ENCODE data around the gene AEN.
"Not testable (repeated sequence)": the region's sequence is repeated elsewhere in the genome, so short reads cannot be mapped to it uniquely, and the experiment has no call there.

Gene AEN

DNA sequence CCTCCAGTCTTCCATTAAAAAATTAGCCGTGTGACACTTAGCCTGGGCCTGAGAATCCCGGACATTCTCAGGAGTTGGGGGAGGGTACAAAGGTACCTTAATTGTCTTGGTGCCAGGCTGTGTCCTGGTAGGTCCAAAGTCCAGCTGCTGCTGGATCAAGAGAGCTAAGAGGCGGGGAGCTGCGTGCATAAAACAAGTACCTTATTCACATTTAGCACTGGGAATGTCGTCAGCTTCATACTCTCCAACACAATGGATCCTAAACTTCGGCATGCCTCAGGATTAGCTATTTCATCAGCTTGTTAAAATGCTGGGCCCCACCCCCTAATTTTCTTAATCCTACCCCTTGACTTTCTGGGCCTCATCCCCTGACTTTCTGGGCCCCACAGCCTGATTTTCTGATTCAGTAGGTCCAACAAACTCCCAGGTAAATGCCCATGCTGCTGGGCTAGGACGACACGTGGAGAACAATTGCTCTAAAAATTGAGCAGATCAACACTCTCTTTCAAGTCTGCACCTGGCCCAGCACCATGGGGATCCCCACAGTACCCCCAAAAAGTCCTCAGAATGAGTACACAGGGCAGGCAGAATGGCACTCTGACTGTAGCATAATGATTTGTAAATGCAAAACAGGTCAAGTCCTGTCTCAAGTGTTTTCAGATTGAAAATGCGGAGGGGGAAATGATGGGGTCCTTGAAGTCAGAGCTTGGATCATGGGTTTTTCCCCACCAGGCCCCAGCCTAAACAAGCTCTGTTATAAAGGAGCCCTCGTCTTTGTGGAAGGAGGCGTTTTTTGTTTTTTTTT lies 5.6 kb upstream of the AEN start:
- no peak for DNase-seq

DNA sequence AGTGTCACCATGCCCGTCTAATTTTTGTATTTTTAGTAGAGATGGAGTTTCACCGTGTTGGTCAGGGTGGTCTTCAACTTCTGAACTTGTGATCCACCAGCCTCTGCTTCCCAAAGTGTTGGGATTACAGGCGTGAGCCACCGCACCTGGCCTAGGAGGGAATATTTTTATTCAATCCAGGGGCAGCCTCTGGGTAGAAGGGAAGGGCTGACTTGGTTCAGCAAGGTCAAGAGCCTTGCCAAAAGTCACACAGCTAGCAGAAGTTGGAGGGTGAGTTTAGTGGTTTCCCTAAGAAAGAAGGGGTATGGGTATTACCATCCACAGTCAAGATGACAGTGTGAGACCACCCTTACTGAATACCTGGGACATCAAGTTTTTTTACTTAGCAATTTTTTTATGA lies 4.9 kb upstream of the AEN start:
- DNase-seq = no peak

DNA sequence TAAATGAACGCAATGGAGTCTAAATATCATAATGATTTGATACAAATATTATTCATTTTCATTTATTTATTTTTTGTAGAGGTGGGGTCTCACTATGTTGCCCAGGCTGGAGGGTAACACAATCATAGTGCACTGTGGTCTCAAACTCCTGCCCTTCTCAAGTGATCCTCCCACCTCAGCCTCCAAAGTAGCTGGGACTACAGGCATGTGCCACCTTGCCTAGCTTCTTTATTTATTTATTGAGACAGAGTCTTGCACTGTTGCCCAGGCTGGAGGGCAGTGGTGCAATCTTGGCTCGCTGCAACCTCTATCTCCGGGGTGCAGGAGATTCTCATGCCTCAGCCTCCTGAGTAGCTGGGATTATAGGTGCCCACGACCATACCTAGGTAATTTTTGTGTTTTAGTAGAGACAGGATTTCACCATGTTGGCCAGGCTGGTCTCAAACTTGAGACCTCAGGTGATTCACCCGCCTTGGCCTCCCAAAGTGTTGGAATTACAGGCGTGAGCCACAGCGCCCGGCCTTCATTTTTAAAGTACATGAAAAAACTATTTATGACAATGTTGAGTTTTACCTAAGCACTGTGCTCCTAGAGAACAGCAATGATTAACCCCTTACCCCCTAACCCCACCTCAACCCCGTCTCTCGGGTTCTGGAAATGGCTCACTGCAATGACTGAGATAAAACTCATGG lies 4.0 kb upstream of the AEN start:
- DNase-seq = no peak

DNA sequence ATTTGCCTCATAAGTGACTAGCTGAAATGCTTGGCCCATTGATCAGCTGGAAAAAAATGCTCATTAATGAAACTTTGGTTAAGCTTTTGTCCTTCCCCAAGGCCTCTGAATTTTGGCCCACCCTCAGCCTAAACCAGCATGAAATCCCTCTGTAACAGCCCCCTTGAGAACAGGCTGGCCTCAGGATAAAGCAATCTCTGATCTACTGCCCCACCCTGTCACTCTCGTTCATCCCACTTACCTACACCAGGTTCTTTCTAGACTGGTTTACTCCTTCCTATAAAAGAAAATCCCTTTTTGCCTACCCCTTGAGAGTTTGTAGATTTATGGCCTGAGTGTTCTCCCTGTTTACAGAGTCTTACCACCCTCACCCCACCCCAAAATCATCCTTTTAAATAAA lies 3.4 kb upstream of the AEN start:
- no peak for DNase-seq

DNA sequence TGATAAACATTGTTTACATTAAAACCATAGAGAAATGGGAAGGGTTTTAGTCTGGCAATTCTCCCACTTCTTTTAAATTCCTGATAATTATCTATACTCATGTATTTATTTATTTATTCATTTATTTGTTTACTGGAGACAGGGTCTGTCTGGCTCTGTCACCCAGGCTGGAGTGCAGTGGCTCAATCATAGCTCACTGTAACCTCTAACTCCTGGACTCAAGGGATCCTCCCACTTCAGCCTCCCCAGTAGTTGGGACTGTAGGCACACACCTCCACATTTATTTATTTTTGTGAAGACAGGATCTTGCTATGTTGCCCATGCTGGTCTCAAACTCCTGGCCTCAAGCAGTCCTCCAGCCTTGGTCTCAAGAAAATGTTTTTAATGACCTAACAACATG lies 2.5 kb upstream of the AEN start:
- DNase-seq = no peak

DNA sequence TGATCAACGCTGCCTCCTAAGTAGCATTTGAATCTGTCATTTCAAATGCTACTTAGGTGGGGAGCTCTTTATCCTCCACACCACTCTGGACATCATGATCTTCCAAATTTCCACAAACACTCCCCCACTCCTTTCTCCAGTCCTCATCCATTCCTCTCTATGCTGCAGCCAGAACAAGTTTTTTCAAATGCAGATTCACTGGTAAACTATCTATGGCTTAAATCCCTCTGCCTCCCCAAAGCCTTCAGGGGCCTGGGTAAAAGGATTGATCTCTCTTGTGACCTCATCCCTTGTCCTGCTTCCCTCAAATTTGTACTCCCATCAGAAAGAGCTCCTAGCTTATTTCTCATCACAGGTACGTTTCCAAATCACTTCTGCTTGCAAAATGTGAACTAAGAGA lies 1.3 kb upstream of the AEN start:
- DNase-seq = no peak

DNA sequence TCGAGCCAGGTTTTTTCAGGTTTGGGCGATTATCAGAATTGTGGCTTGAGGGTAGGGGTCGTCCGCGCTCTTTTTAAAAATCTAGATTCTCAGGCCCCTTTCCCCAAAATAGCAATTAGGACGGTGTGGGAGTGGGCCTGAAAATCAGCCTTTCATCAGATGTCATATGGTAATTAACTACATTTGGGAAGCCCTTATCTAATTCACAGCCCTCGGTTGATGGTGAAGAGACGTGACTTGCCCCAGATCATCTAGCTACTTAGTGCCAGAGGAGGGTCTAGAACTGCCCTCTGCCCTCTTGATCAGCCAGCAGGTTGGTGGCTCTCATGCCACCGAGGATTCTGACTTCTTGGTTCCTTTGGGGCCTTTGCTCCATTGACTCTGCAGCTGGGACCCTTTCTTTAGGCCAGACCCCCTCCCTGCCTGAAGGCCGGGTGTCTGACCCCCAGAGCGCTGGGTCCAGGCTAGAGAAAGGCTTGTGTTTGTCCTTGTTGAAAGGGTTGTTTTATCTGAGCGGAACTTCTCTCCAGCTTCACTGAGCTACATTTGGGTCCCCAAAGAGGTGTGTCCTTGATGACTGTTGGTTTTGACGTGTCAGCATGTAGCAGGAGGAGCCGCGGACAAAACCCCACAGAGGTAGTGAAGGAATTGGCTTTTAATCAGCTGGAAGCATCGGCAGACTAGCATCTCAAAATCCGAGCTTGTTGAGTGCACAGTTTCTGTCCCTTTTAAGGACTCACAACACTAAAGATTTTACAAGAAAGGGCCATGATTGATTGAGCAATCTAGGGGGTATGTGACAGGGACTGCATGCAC lies 857 bp downstream of the AEN start:
- peak; percentile 20 to 32 for DNase-seq

DNA sequence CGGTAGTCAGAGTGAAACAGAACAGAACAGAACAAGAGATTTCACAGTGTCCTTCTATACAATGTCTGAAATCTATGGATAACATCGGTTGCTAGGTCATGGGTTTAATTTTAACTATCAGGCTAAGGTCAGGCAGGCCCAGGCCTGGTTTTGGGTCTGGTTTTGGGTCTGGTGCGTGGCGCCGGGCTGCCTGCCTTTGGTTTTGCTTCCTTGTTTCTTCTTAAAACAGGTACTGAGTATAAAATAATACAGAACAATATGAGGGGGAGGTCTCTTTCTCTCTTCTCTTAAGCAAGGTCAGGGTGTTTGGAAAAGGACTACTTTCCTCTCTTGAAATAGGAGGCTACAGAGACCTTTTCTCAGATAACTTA lies 1.4 kb downstream of the AEN start:
- no peak for DNase-seq

DNA sequence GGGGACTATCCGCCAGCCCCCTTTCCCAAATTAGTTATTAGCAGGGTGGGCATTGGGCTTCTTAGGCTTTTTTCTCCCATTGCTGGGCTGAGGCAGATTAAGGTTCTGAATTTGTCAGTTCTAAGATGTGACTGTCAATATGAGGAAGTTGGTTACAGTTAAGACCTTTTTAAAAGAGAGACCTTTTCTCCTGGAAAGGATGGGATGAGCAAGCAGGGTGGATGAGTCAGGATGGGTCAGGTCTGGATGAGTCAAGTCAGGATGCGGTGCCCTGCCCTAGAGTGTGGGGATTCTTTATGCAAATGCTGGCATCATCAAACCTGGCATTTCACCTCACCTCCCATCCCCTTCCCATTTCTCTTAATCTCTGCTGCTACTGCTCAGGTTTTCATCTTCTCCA lies 1.9 kb downstream of the AEN start:
- peak; percentile 17 to 29 for DNase-seq

DNA sequence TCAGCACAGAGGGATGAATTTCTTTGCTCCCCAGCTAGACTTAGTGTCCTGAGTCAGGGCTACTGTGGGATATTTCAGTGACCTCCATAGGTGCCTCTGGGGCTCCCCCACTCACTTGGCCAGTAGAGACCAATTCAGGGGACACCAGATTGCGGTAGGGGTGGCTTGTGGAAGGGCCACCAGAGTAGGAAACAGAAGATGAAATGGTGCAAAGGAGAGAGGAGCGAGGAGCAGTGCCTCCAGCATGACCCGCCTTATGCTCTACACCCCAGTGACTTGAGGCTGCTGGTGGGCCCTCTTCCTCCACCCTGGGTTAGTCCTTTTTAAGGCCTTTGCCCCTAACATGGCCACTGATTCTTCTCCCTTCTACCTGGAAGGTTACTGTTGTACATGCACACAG lies 2.5 kb downstream of the AEN start:
- DNase-seq = no peak

DNA sequence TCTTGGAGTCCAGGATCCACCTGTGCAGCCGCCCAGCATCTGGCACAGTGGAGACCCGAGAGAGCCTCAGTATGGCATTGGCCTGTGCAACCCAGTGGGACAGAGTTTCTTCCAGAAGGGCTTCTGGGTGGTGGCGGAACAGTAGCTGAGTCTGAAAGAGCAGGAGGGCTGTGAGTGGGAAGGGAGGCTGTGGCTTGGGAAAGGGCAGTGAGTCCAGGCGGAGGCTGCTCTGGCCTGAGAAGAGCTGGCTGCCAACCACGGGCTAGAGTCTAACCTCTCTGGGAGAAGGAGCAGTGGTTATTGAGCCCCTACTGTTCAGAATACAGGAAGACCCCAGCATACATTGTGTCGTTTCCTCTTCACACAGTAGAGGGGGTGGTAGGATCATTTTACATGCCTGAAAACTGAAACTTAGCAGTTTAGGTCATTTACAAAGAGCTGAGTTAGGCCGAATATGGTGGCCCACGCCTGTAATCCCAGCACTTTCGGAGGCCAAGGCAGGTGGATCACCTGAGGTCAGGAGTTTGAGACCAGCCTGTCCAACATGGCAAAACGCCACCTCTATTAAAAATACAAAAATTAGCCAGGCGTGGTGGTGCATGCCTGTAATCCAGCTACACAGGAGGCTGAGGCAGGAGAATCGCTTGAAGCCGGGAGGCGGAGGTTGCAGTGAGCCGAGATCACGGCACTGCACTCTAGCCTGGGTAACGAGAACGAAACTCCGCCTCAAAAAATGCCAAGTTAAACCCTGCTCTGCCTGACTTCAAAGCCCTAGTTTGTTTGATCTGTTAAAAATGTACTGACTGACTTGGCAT lies 3.2 kb downstream of the AEN start:
- DNase-seq = no peak

DNA sequence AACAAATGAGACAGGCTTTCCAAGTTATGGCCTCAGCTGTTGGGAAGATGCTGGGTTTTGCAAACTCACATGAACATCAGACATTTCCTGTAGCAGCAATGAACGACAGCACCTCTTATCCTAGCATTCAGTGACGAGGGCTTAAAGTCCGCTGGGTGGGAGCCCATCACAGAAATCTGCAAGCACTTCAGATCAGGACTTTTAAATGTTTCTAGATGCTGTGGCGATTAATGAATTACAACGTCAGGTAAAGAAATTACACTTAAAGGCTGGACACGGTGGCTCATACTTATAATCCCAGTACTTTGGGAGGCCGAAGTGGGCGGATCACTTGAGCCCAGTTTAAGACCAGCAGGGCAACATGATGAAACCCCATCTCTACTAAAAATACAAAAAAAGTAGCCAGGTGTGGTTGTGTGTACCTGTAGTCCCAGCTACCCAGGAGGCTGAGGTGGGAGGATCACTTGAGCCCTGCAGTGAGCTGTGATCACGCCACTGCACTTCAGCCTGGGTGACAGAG lies 3.9 kb downstream of the AEN start:
- DNase-seq = no peak

DNA sequence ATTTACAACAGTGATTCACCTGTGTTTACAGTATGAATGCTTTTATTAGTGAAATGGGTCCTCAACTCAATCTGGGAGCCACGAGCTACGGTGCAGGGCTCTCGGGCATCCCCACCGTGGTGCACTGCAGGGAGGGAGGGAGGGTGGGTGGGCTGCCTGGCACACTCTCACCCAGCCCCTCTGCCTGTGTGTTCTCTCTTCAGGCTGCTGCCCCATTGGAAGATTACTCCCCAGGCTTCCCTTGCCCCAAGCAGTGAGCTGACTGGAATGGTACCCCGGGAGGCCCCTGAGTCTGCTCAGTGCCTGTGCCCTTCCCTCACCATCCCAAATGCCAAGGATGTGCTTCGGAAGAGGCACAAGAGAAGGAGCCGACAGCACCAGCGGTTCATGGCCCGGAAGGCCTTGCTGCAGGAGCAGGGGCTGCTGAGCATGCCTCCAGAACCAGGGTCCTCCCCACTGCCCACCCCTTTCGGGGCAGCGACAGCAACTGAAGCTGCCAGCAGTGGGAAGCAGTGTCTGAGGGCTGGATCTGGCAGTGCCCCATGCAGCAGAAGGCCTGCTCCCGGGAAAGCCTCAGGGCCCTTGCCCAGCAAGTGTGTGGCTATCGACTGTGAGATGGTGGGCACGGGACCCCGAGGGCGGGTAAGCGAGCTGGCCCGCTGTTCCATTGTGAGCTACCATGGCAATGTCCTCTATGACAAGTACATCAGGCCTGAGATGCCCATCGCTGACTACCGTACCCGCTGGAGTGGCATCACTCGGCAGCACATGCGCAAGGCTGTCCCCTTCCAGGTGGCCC lies 5.0 kb downstream of the AEN start:
- DNase-seq = no peak

DNA sequence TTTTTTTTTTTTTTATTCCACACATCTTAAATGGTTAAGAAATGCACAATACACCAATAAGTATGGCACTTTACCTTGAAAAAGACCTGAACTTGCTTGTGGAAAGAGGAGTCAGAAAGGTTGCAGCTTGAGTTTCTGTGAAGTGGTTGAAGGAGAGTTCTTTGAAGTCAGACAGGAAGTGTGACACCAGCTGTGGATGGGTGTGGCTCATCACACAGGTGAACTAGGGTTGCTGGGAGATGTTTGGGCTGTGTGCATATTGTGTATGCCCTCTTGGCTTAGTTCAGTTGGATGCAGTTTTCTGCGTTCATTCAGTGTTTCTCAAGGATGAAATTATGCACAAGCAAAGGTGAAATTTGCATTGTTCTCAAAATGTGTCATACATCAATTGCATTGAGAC lies 6.3 kb downstream of the AEN start:
- no peak for DNase-seq

DNA sequence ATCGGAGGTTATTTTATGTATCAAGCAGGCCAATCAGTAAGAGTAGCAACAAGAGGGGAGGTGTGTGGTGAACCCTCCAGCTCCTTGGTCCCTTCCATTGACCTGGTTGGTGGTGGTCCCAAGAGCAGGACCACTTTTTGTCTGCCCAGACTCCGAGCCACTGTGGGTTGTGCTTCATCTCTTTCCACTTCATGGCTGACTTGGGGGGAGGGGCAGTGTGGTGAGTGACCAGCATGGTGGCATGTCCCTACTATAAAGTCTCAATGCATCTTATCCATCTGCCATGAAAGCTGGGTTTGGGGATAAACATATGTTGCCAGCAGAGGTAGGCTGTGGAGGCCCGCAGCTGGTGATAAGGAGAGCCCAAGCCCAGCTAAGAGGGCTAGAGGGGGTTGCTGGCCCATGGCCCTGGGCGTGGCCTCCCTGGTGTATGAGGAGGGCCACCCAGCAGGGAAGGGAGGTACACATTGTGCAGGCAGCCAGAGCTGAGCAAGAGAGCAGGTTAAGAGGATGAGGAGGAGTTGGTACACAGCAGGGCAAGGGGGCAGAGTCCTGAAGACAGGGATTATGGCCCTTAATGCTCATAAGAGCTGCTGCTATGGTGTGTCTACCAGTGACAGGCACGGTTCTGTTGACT lies 7.0 kb downstream of the AEN start:
- no peak for DNase-seq

DNA sequence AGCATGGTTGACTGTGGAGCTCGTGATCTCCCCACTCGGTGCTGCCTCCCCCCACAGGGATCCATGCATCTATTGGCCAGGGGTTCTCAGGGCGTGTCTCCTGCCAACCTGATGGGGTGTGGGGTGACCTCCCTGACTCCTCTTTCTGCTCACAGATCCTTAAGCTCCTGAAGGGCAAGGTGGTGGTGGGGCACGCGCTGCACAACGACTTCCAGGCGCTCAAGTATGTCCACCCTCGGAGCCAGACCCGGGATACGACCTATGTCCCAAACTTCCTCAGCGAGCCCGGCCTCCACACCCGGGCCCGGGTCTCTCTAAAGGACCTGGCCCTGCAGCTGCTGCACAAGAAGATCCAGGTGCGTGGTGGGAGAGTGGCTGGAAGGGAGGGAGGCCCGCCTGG lies 7.9 kb downstream of the AEN start:
- DNase-seq = no peak

DNA sequence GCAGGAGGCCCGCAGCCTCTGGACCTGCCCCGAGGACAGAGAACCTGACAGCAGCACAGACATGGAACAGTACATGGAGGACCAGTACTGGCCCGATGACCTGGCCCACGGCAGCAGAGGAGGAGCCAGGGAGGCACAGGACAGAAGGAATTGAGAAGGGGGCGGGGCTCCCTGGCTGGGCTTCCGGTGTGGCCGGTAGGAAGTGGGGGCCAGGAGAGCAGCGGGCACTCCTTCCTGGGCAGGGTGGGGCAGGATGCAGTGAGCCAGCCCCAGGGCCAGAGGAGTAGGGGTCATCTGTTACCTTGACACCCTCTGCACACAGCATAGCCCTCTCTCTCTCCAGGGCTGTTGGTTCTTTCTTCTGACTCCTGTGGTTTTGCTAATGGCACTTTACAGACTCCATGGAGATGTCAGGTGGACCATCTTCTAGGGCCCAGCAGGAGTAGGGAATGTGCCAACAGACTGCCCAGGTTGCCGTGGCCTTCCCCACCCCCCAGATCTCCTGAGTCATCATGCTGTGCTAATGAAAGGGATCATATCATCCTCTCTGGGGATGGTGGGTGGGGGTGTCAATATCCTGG lies 9.1 kb downstream of the AEN start:
- DNase-seq = no peak

DNA sequence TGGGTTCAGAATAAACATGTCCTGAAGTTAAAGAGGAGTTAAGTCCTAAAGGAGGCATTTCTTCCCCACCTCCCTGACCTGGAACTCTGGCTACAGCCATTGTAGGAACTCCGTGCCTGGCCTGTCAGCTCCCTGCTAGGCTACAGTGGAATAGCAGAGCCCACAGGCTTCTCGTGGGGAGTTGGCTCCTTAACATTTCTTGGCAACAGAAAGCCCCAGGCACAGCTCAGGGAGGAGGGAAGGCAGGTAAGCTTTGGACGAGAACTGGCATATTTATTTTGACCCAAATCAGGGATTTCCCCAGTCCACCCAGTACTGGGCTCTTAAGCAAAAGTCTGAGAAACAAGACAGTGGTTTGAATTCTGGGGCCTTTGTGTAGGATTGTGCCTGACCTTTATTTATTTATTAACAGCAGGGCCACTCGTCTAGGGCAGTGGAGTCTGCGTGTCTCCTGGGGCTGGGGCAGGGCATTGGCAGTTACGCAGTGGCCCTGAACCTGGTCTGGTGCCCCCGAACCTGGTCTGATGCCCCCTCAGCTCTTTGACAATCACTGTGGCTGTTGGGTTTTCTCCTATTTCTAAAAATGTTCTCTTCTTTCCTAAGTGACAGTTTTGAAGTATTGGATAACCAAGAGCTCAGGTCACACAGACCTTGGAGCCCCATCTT lies 9.8 kb downstream of the AEN start:
- DNase-seq = no peak

DNA sequence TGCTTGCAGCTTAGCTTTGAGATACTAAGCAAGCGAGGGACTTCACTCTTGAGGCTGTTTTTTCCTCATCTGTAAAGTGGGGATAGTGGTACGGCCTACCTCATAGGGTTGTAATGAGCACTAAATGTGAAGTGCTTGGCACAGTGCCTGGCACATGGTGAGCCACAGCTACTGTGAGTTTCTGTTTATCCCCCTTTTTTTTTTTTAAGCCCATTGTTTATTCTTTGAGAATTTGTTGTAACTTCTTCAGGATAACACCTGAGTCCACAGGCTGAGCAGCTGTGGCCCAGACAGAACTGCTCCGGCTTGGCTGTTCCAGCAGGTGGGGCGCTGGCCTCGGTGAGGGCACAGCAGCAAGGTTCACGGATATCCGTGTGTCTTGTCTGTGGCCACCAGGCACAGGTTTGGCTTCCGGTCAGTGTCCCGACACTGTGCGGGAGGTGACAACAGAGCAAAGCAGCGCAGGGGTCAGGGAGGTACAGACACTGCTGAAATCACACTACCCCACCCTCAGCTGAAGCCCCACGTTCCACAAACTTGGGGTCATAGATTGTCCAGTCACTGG lies 10.4 kb downstream of the AEN start:
- no peak for DNase-seq

DNA sequence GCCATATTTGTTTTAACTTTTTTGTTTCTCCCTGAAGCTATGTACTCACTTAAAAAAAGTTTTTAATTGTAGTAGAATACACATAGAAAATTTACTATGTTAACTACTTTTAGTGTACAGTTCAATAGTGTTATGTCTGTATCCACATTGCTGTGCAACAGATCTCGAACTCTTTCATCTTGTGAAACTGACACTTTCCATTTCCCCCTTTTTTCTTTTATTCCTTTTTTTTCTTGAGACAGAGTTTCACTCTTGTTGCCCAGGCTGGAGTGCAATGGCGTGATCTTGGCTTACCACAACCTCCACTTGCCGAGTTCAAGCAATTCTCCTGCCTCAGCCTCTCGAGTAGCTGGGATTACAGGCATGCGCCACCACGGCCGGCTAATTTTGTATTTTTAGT lies 11.7 kb downstream of the AEN start:
- not testable (repeated sequence) for DNase-seq
